B cell (primary cell): ENCODE results near the gene MGAT5. TPM values are rescaled to one million over a fixed set of nuclear protein-coding genes. Genes with fewer than 3 reads are reported as not detected.
A peak's percentile ranks its signal among the peaks of the same experiment; 100 is the strongest.

ENCODE experiments used
- ATAC-seq: fragments of 200-7000 bp; cut with Tn5 transposase; one replicate; pipeline ENCODE4 v1.10.0; 2021; ENCODE audit warnings: low read depth, mild to moderate bottlenecking, moderate number of reproducible peaks, moderate library complexity
- CTCF ChIA-PET: fragments of 350-600 bp; sonication (Branson Sonifier 250); formaldehyde crosslinking; loops from one replicate; lab custom pipeline; 2021; ENCODE audit warnings: antibody characterized with exemption, inconsistent platforms; lab: Charles Lee
- POLR2A ChIA-PET: fragments of 350-600 bp; sonication (Branson Sonifier 250); formaldehyde crosslinking; loops from one replicate; lab custom pipeline; 2021; ENCODE audit warnings: antibody characterized with exemption; lab: Charles Lee
- DNase-seq: peaks from one replicate; pipeline ENCODE4 v3.0.0; 2013
- H2AFZ ChIP-seq: 2 replicates; pipeline ENCODE4 v1.6.1; 2012; ENCODE audit warnings: mild to moderate bottlenecking, low read depth, low read length; ENCODE audit not compliant: insufficient read depth, poor library complexity, severe bottlenecking
- H3K27ac ChIP-seq, 2 donors: 1 replicate in 1 of 2; 2 replicates in 1 of 2; pipeline ENCODE4 v1.5.1; 2012 to 2013; ENCODE audit warnings: low read length in 2 of 2, mild to moderate bottlenecking in 2 of 2, moderate library complexity in 1 of 2
- H3K27me3 ChIP-seq, 4 experiments: fragments of 200-600 bp in 1 of 4; sonication (generic) in 1 of 4; replicated peaks in 1 of 4; 1 replicate in 2 of 4; 2 replicates in 2 of 4; pipeline versions ENCODE4 v1.6.1 to v1.7.0; 2013 to 2016; ENCODE audit warnings: low read length in 3 of 4, mild to moderate bottlenecking in 2 of 4, mixed read lengths in 1 of 4, moderate library complexity in 1 of 4; ENCODE audit not compliant: insufficient read depth in 4 of 4, control insufficient read depth in 3 of 4; ENCODE audit errors: control extremely low read depth in 1 of 4
- H3K36me3 ChIP-seq, 2 experiments: replicated peaks in 1 of 2; 1 replicate in 1 of 2; 2 replicates in 1 of 2; pipeline versions ENCODE4 v1.6.1 to v1.7.1; 2013; ENCODE audit warnings: low read length in 1 of 2; ENCODE audit not compliant: insufficient read depth in 2 of 2, control insufficient read depth in 1 of 2; ENCODE audit errors: control extremely low read depth in 1 of 2, extremely low read depth in 1 of 2
- H3K4me1 ChIP-seq, 2 donors: fragments of 200-600 bp in 1 of 2; sonication (generic) in 1 of 2; 1 replicate in 1 of 2; 2 replicates in 1 of 2; pipeline versions ENCODE4 v1.5.1 to v1.6.1; 2013 to 2017; ENCODE audit warnings: low read length in 2 of 2; ENCODE audit not compliant: control insufficient read depth in 2 of 2, insufficient read depth in 2 of 2
- H3K4me2 ChIP-seq: replicated peaks from 2 replicates; pipeline ENCODE3; 2012; ENCODE audit warnings: mild to moderate bottlenecking, low read depth, low read length; ENCODE audit not compliant: poor library complexity, severe bottlenecking
- H3K4me3 ChIP-seq, 5 experiments: fragments of 200-600 bp in 1 of 5; sonication (generic) in 1 of 5; 1 replicate in 3 of 5; 2 replicates in 2 of 5; pipeline versions ENCODE4 v1.5.1 to v1.7.0; 2011 to 2016; ENCODE audit warnings: low read length in 4 of 5, mild to moderate bottlenecking in 4 of 5, low read depth in 2 of 5, control low read depth in 1 of 5, moderate library complexity in 1 of 5; ENCODE audit not compliant: insufficient read depth in 1 of 5; ENCODE audit errors: control extremely low read depth in 1 of 5, extremely low read depth in 1 of 5
- H3K79me2 ChIP-seq: fragments of 200-600 bp; sonication (generic); one replicate; pipeline ENCODE4 v1.6.0; 2016; ENCODE audit warnings: low read length; ENCODE audit not compliant: control insufficient read depth, insufficient read depth
- H3K9ac ChIP-seq: fragments of 200-600 bp; sonication (generic); 2 replicates; pipeline ENCODE4 v1.6.1; 2017; ENCODE audit warnings: mild to moderate bottlenecking, low read length, moderate library complexity
- H3K9me3 ChIP-seq, 3 donors: one replicate each; pipeline versions ENCODE4 v1.6.1 to v1.7.1; 2013; ENCODE audit warnings: low read length in 2 of 3; ENCODE audit not compliant: control insufficient read depth in 2 of 3, insufficient read depth in 1 of 3; ENCODE audit errors: control extremely low read depth in 1 of 3
- H4K20me1 ChIP-seq: 2 replicates; pipeline ENCODE4 v1.6.0; 2012; ENCODE audit warnings: mild to moderate bottlenecking, low read length; ENCODE audit not compliant: insufficient read depth, control insufficient read depth, poor library complexity, severe bottlenecking
- H3K27ac Mint-ChIP-seq: one replicate; pipeline ENCODE4 v1.8.0; 2021; ENCODE audit warnings: mixed read lengths
- H3K27me3 Mint-ChIP-seq: one replicate; pipeline ENCODE4 v1.8.0; 2021; ENCODE audit warnings: mixed read lengths
- H3K4me1 Mint-ChIP-seq: one replicate; pipeline ENCODE4 v1.8.0; 2021; ENCODE audit warnings: mixed read lengths
- H3K4me3 Mint-ChIP-seq: one replicate; pipeline ENCODE4 v1.8.0; 2021; ENCODE audit warnings: mixed read lengths
- H3K9me3 Mint-ChIP-seq: one replicate; pipeline ENCODE4 v1.8.0; 2022; ENCODE audit warnings: mixed read lengths; ENCODE audit not compliant: insufficient read depth
- EZH2 ChIP-seq: IDR thresholded peaks from 2 replicates; pipeline ENCODE4 v1.6.1; 2012; ENCODE audit warnings: borderline replicate concordance, low read depth, mild to moderate bottlenecking, moderate library complexity, low read length; ENCODE audit not compliant: insufficient read depth, poor library complexity, severe bottlenecking
- WGBS: methylation state at CpG from one replicate; pipeline ENCODE4 v1.1.5; 2013; ENCODE audit warnings: missing lambda C conversion rate; ENCODE audit not compliant: insufficient coverage; 5-methylcytosine and 5-hydroxymethylcytosine counted together
- intact Hi-C: fragments of 100-400 bp; cut with micrococcal nuclease; formaldehyde crosslinking; loops from one replicate; pipeline ENCODE4 v1.10.0; 2022
- polyA plus RNA-seq: library from polyadenylated mRNA; depleted of rRNA; stranded (reverse); fragments of >200 nt; gene quantifications from 2 replicates; pipeline ENCODE4 v1.2.3, GENCODE V29; 2012
- total RNA-seq, 2 donors: library from RNA; stranded (reverse); fragments of 120-200 nt in 1 of 2; gene quantifications; 1 replicate in 1 of 2; 2 replicates in 1 of 2; pipeline versions ENCODE4 v1.2.3 to v1.2.4, GENCODE V29; 2013 to 2022
- TF ChIP-seq, protein P1 (sequence below): fragments of 200-600 bp; IDR thresholded peaks from one replicate; pipeline ENCODE4 v1.8.0; 2022; ENCODE audit warnings: antibody characterized with exemption, mild to moderate bottlenecking

Gene MGAT5
- total and polyA plus RNA-seq, 2 donors (not counting 1 experiment from before 2014, with no cell fraction given) = 27.2 to 184 TPM

DNA sequence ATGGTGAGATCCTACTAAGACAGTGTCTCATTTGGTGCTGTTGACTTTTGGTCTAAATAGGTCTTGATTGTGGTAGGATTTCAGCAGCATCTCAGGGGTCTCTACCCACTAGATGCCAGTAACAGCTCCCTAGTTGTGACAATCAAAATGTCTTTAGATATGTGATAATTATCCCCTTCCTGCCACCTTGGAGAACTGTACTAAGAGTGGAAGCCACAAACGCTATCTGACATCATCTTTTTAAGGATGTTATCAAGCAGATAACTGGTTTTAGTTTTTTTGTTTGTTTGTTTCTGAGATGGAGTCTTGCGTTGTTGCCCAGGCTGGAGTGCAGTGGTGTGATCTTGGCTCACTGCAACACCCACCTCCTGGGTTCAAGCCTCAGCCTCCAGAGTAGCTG lies 3.1 kb downstream of the MGAT5 start:
- POLR2A ChIA-PET = interaction anchor here (0.7 kb wide), 2 partner anchors 13 to 27 kb away, joined by 7 to 12 read pairs; no protein-coding TSS in a partner anchor

DNA sequence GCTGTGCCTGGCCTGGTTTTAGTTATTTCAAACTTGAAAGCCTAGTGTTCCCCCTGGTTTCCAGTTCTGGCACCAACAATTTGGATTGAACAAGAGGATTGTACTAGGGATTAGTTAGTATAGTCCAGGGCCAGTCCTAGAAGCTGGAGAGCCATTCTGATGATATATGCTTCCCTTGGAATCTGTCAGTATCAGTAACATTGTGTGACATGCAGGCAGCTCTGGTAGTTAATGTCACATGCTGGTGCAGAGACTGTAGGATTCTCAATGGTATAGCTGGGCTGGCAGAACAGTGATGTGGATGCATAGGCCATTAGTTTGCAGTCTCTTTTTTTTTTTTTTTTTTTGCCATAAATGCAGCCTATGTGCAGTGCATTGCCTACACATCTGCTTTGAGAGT lies 3.6 kb downstream of the MGAT5 start:
- ChIA-PET POLR2A (interaction anchor here (0.7 kb wide), 2 partner anchors 13 to 26 kb away, joined by 7 to 12 read pairs; no protein-coding TSS in a partner anchor), CTCF (interaction anchor here (1.4 to 6.8 kb wide), 3 partner anchors 14 to 154 kb away, joined by 6 to 60 read pairs (median 8); no protein-coding TSS in a partner anchor)
- peak overlapping the region; percentile 65 for H3K9ac ChIP-seq
- H3K4me1 Mint-ChIP-seq = peaks cover 92% of the 10 kb centered on the region
- peak overlapping the region; percentile 94 to 96 for H3K27ac ChIP-seq
- no peak overlapping the region for H2AFZ ChIP-seq
- H4K20me1 ChIP-seq = no peaks in the 10 kb centered on the region
- H3K27me3 Mint-ChIP-seq = no peaks in the 10 kb centered on the region
- peak overlapping the region; percentile 82 for H3K27ac Mint-ChIP-seq
- no peaks in the 10 kb centered on the region for H3K27me3 ChIP-seq
- no peak for ATAC-seq
- no peak for DNase-seq
- peak overlapping the region in 3 of 5 experiments; percentile 62 to 66 (median 62) for H3K4me3 ChIP-seq
- H3K36me3 ChIP-seq = peaks cover 0 to 24% of the 10 kb centered on the region in 2 experiments
- H3K4me2 ChIP-seq = peak overlapping the region; percentile 81
- H3K9me3 Mint-ChIP-seq = no peaks in the 10 kb centered on the region
- intact Hi-C loops = no loop called here
- no peak for TF ChIP-seq EZH2
- peaks cover 92 to 95% of the 10 kb centered on the region in 2 donors for H3K4me1 ChIP-seq
- H3K4me3 Mint-ChIP-seq = peak overlapping the region; percentile 56
- no peaks in the 10 kb centered on the region for H3K9me3 ChIP-seq
- peaks cover 94% of the 10 kb centered on the region for H3K79me2 ChIP-seq

More for the DNA sequence above, 3.1 kb downstream of the MGAT5 start:
- peaks cover 0 to 24% of the 10 kb centered on the region in 2 experiments for H3K36me3 ChIP-seq
- peak overlapping the region; percentile 81 for H3K4me2 ChIP-seq
- no peak overlapping the region for H2AFZ ChIP-seq
- DNase-seq (no peak), ATAC-seq (no peak)
- CTCF ChIA-PET = interaction anchor here (0.9 to 6.8 kb wide), 5 partner anchors 13 to 155 kb away, joined by 3 to 60 read pairs (median 6); no protein-coding TSS in a partner anchor
- Mint-ChIP-seq H3K4me1 (peaks cover 92% of the 10 kb centered on the region), H3K27ac (peak overlapping the region; percentile 82), H3K27me3 (no peaks in the 10 kb centered on the region), H3K9me3 (no peaks in the 10 kb centered on the region), H3K4me3 (peak overlapping the region; percentile 56)
- TF ChIP-seq, protein P1, sequence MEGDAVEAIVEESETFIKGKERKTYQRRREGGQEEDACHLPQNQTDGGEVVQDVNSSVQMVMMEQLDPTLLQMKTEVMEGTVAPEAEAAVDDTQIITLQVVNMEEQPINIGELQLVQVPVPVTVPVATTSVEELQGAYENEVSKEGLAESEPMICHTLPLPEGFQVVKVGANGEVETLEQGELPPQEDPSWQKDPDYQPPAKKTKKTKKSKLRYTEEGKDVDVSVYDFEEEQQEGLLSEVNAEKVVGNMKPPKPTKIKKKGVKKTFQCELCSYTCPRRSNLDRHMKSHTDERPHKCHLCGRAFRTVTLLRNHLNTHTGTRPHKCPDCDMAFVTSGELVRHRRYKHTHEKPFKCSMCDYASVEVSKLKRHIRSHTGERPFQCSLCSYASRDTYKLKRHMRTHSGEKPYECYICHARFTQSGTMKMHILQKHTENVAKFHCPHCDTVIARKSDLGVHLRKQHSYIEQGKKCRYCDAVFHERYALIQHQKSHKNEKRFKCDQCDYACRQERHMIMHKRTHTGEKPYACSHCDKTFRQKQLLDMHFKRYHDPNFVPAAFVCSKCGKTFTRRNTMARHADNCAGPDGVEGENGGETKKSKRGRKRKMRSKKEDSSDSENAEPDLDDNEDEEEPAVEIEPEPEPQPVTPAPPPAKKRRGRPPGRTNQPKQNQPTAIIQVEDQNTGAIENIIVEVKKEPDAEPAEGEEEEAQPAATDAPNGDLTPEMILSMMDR = no peak
- TF ChIP-seq EZH2 = no peak
- H4K20me1 ChIP-seq = no peaks in the 10 kb centered on the region
- H3K9me3 ChIP-seq = no peaks in the 10 kb centered on the region
- H3K9ac ChIP-seq = peak overlapping the region; percentile 65
- H3K4me1 ChIP-seq = peaks cover 92 to 95% of the 10 kb centered on the region in 2 donors
- H3K4me3 ChIP-seq = peak overlapping the region; percentile 1 to 66 (median 62)
- no peaks in the 10 kb centered on the region for H3K27me3 ChIP-seq
- H3K27ac ChIP-seq = peak overlapping the region; percentile 37 to 94
- intact Hi-C loops = no loop called here
- peaks cover 99% of the 10 kb centered on the region for H3K79me2 ChIP-seq
- 100% methylated on average over 1 of the region's 2 CpGs for WGBS
